ENCODE measurements around the gene SSUH2. TPM values are rescaled to one million over a fixed set of nuclear protein-coding genes. Genes with fewer than 3 reads are reported as not detected.

SSUH2 gene
- total RNA-seq, 2 experiments from 2014 or later = not detected

GRCh38 chr3:8571256-8571655 is 73.3 kb downstream of the SSUH2 start:
- Mint-ChIP-seq H3K4me1 (peaks cover 19% of the 10 kb centered on the region), H3K4me3 (no peak overlapping the region), H3K27ac (peak overlapping the region; percentile 59), H3K27me3 (no peaks in the 10 kb centered on the region), H3K36me3 (ENCODE audit: low read depth) (no peaks in the 10 kb centered on the region), H3K9me3 (no peaks in the 10 kb centered on the region)
- POLR2A ChIA-PET = no interaction called here
- CTCF ChIA-PET = no interaction called here
- DNase-seq = peak; percentile 30

Other genes starting within 250 kb of the SSUH2 start
- 1 to 10 TPM; 3.0 to 4.3 TPM for gene LMCD1, start 143.0 kb downstream of the SSUH2 start, total RNA-seq
- gene CAV3, start 89.0 kb upstream of the SSUH2 start, total RNA-seq = not detected
- under 1 TPM; 0.35 to 0.73 TPM for gene OXTR, start 124.8 kb upstream of the SSUH2 start, total RNA-seq